HG03439 (cell line): Measurements from ENCODE around the gene XRCC5.
A peak's percentile ranks its signal among the peaks of the same experiment; 100 is the strongest.

ENCODE experiments used
- ATAC-seq: cut with Tn5 transposase; IDR thresholded peaks from one replicate; pipeline ENCODE4 v1.9.1; 2021; ENCODE audit warnings: mild to moderate bottlenecking, moderate library complexity; ENCODE audit not compliant: unreplicated experiment

XRCC5 gene

GRCh38 chr2:216221811-216222210, 112.7 kb downstream of the XRCC5 start:
- ATAC-seq = no peak

DNA sequence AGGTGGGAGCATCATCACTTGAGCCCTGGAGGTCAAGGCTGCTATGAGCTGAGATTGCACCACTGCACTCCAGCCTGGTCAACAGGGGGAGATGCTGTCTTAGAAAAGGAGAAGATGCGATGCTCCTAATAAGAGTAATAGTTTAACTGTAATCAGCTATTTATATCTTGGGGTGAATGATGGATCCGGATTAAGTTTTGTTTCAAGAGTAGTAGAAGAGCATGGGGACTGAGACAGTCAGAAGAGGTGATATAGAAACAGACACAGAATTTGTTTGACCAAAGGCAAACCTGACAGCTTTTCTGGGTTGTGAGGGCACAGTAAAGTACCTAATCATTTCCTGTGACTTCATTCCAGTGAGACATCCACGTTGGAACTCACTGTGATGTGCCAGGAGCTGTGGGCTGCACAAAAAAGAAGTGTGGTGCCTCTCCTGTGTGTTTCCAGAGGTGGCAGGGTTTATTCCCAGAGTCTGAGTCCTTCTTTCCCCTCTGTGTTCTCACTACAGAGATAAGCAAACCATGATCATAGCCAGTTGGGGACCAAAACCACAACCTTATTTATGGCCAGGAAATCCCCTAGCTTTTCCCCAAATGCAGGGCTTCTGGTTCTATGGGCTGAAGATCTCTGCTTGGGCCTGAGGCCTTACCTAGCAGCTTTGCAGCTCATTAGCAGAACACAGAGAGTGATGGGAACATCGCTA, 113.7 kb downstream of the XRCC5 start:
- peak; percentile 67 for ATAC-seq

- ATAC-seq = no peak
Measured at GRCh38 chr2:216224388-216224787, 115.2 kb downstream of the XRCC5 start.

DNA sequence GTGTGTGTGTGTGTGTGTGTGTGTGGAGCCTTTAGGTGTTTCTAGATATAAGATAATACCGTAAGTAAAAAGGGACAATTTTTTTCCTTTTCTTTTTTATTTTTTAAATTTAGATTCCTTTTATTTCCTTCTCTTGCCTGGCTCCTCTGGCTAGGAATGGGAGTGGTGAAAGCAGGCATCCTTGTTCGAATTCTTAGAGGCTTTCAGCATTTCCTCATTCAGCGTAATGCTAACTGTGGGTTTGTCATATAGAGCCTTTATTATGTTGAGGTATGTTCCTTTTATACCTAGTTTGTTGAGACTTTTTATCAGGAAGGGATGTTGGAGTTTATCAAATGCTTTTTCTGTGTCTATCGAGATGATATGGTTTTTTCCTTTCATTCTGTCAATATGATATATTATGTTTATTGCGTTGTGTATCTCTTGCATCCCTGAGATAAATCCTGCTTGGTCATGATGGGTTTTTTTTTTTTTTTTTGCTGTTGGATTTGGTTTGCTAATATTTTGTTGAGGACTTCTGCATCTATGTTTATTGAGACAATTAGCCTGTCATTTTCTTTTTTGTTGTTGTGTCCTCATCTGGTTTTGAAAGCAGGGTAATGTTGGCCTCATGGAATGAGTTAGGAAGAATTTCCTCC, 120.2 kb downstream of the XRCC5 start:
- no peak for ATAC-seq

DNA sequence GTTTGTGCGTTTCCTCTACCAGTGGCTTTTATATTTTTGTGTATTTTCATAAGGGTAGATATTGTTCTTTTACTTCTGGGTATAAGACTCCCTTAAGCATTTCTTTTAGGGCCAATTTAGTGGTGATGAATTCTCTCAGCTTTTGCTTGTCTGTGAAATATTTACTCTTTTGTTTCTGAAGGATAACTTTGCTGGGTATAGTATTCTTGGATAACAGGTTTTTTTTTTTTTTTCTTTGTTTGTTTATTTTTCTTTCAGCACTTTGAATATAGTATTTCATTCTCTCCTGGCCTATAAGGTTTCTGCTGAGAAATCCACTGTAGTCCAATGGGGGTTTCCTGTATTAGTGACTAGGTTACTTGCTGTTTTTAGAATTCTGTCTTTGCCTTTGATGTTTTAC, 122.7 kb downstream of the XRCC5 start:
- ATAC-seq = no peak

DNA sequence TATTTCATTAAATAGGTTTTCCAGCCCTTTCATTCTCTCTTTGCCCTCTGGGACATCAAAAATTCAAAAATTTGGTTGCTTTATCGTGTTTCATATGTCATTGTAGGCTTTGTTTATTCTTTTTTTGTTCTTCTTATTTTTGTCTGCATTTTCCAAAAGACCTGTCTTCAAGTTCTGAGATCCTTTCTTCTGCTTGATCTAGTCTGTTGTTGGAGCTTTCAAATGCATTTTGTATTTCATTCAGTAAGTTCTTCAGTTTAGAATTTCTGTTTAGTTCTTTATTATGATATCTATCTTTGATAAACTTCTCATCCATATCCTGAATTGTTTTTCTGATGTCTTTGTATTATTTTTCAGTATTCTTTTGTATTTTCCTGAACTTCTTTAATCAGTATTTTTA, 123.6 kb downstream of the XRCC5 start:
- ATAC-seq = no peak

DNA sequence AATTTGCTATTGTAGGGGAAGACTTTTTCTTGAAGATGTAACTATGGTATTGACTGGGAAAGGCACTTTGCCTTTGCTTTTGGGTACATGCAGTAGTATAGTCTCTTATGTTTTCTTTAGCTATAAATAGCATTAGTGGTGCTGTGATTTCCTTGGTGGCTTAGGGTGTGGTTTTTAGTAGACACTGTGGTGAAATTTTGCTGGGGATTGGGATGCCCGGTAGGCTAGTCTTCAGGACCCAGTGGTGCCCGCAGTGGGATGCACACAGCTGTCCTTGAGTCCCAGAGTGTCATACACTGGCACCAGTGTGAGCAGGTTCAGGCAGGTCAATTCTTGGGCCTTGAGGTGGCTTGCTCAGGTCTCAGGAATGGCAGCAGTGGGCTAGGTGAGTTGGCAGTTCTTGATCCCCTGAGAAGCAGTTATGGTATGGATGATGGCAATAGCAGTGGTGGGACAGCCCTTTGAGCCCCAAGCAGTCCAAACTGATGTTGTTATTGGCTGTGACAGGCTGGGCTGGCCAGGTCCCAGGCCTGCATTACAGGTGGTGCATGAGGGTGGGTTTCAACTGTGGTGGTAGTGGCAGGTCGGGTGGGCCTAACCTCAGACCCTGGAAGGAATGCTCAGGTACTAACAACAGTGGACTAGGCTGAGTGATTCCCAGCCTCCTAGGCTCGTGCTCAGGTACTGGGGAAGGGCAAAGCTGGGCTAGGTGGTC, 124.3 kb downstream of the XRCC5 start:
- no peak for ATAC-seq

GRCh38 chr2:216234106-216234505, 125.0 kb downstream of the XRCC5 start:
- ATAC-seq = no peak

DNA sequence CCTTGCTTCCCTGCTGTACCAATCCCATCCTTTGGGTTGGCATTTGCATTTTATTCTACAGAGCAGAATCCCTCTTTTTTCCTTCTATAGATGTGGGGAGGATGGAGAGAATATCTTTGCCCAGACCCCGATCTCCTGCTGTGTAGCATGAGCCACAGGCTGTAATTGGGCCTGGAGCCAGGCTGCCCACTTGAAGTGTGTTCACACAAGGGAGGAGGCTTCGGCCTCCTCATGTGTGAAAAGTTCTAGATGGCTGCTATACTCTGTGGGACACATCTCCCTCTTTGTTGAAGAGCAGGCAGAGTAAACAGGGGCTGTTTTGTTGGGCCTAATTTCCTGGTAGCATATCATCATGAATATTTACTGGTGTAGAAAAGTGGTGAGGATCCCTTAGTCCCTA, 126.3 kb downstream of the XRCC5 start:
- ATAC-seq = no peak

DNA sequence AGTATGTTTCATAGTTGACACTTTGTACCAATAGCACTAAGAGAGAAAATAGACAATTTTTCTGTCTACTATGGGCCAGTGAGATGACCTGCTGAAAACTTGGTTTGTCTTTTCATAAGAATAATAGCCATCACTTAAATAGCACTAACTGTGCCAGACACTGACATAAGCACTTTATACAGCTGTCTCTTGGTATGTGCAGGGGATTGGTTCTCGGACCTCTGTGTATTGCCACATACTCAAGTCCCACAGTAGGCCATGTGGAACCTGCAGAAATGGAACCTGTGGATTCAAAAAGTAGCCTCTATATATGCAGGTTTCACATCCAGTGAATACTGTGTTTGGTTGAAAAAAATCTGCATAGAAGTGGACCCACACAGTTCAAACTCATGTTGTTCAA, 126.7 kb downstream of the XRCC5 start:
- no peak for ATAC-seq

DNA sequence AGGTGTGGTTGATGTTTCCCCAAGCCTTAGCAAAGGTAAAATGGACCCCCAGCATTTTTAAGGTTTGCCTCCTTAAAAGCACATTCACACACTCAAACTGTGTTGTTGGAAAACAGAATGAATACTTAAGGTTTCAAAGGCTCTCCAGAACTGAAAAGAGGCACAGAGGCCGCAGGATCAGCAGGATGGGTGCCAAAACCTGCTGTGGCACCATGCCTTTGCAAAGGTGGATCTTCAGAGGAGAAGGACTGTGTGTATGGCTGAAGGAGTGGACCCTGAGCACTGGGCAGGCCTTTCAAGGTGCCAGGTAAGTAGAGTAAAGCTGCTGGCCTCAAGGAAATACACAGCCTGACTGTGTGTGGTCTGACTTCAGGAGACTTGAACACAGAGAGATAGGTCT, 127.3 kb downstream of the XRCC5 start:
- ATAC-seq = no peak

- ATAC-seq = no peak
Measured at GRCh38 chr2:216242365-216242764, 133.2 kb downstream of the XRCC5 start.

DNA sequence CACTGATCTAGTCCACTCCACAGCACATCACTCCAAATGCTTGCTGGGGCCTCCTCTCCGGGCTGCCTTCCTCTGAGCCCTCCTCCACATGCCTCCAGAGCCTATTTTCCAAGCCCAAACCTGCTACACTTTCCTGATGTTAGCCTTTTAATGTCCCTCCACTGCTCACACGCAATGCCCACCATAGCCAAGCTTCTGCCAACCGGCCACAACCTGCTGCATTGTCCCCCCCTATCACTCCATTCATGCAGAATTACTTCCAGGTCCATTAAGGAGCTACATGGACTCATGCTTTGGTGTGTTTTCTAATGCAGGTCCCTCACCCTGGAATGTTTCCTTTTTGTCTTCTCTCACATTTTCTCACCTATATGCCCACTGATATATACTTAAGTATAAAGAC, 133.9 kb downstream of the XRCC5 start:
- ATAC-seq = no peak

- ATAC-seq = no peak
Measured at GRCh38 chr2:216245391-216245975, 136.3 kb downstream of the XRCC5 start.

GRCh38 chr2:216246766-216247165, 137.6 kb downstream of the XRCC5 start:
- no peak for ATAC-seq
